Activated CD8-positive, alpha-beta T cell treated with anti-CD3 and anti-CD28 coated beads for 36 hours (primary cell): ENCODE data around the gene GNGT1. TPM values are rescaled to one million over a fixed set of nuclear protein-coding genes. Genes with fewer than 3 reads are reported as not detected.

Experiments
- ATAC-seq: fragments of 200-7000 bp; cut with Tn5 transposase; one replicate; pipeline ENCODE4 v1.10.0; 2021; ENCODE audit warnings: mild to moderate bottlenecking, moderate library complexity
- CTCF ChIA-PET: fragments of 350-600 bp; sonication (Branson Sonifier 250); formaldehyde crosslinking; loops from one replicate; lab custom pipeline; 2021; ENCODE audit warnings: antibody characterized with exemption; lab: Charles Lee
- POLR2A ChIA-PET: fragments of 350-600 bp; sonication (Branson Sonifier 250); formaldehyde crosslinking; loops from one replicate; lab custom pipeline; 2021; ENCODE audit warnings: antibody characterized with exemption; lab: Charles Lee
- DNase-seq: peaks from one replicate; pipeline ENCODE4 v3.0.0-alpha.2; 2020
- H3K27ac Mint-ChIP-seq: one replicate; pipeline ENCODE4 v1.8.0; 2021; ENCODE audit warnings: mild to moderate bottlenecking, mixed read lengths
- H3K27me3 Mint-ChIP-seq: one replicate; pipeline ENCODE4 v1.8.0; 2021; ENCODE audit warnings: mixed read lengths
- H3K36me3 Mint-ChIP-seq: one replicate; pipeline ENCODE4 v1.8.0; 2021; ENCODE audit warnings: low read depth, mixed read lengths
- H3K4me1 Mint-ChIP-seq: one replicate; pipeline ENCODE4 v1.8.0; 2021; ENCODE audit warnings: low read depth, mixed read lengths
- H3K4me3 Mint-ChIP-seq: one replicate; pipeline ENCODE4 v1.8.0; 2021; ENCODE audit warnings: mild to moderate bottlenecking, moderate library complexity, mixed read lengths
- H3K9me3 Mint-ChIP-seq: one replicate; pipeline ENCODE4 v1.8.0; 2021; ENCODE audit warnings: mixed read lengths
- CTCF ChIP-seq: fragments of 200-600 bp; IDR thresholded peaks from one replicate; pipeline ENCODE4 v1.8.0; 2022; ENCODE audit warnings: antibody characterized with exemption, mild to moderate bottlenecking
- intact Hi-C: fragments of 100-400 bp; cut with micrococcal nuclease; formaldehyde crosslinking; loops from one replicate; pipeline ENCODE4 v1.10.0; 2022
- total RNA-seq, 2 experiments: library from RNA; stranded (reverse); gene quantifications; one replicate each; pipeline ENCODE4 v1.2.3, GENCODE V29; 2021

The GNGT1 gene
- total RNA-seq, 2 experiments from 2014 or later, result not detected

- CTCF ChIA-PET, result no interaction called here
These were observed 39.5 kb upstream of the GNGT1 start for GRCh38 chr7:93866886-93867285.

GRCh38 chr7:93873998-93874574 is 32.3 kb upstream of the GNGT1 start:
- no peaks in the 10 kb centered on the region for H3K4me1 Mint-ChIP-seq
- ChIA-PET POLR2A (no interaction called here), CTCF (no interaction called here)
- ATAC-seq, result no peak
- H3K36me3 Mint-ChIP-seq, result no peaks in the 10 kb centered on the region
- H3K4me3 Mint-ChIP-seq, result no peak overlapping the region
- H3K27ac Mint-ChIP-seq, result no peak overlapping the region
- intact Hi-C loops, result no loop called here
- TF ChIP-seq CTCF, result no peak
- no peak for DNase-seq
- no peaks in the 10 kb centered on the region for H3K27me3 Mint-ChIP-seq
- H3K9me3 Mint-ChIP-seq, result peaks cover 5% of the 10 kb centered on the region

More at GRCh38 chr7:93866886-93867285, 39.5 kb upstream of the GNGT1 start:
- intact Hi-C loops, result no loop called here
- no peak for TF ChIP-seq CTCF
- Mint-ChIP-seq H3K4me3 (no peak overlapping the region), H3K4me1 (no peaks in the 10 kb centered on the region), H3K9me3 (no peaks in the 10 kb centered on the region), H3K27me3 (no peaks in the 10 kb centered on the region), H3K36me3 (no peaks in the 10 kb centered on the region), H3K27ac (no peak overlapping the region)
- DNase-seq, result no peak
- POLR2A ChIA-PET, result no interaction called here
- ATAC-seq, result no peak

- intact Hi-C loops, result no loop called here
- DNase-seq (no peak), ATAC-seq (no peak)
- H3K9me3 Mint-ChIP-seq, result peaks cover 10% of the 10 kb centered on the region
- no peaks in the 10 kb centered on the region for H3K4me1 Mint-ChIP-seq
- H3K36me3 Mint-ChIP-seq, result no peaks in the 10 kb centered on the region
- H3K27me3 Mint-ChIP-seq, result peaks cover 2% of the 10 kb centered on the region
- TF ChIP-seq CTCF, result no peak
- H3K27ac Mint-ChIP-seq, result no peak overlapping the region
- POLR2A ChIA-PET, result no interaction called here
- H3K4me3 Mint-ChIP-seq, result no peak overlapping the region
- CTCF ChIA-PET, result no interaction called here
These were observed 28.6 kb upstream of the GNGT1 start for GRCh38 chr7:93877742-93878141.

GRCh38 chr7:93879356-93879755 is 27.0 kb upstream of the GNGT1 start:
- Mint-ChIP-seq H3K27ac (no peak overlapping the region), H3K27me3 (peaks cover 2% of the 10 kb centered on the region), H3K9me3 (peaks cover 7% of the 10 kb centered on the region), H3K36me3 (no peaks in the 10 kb centered on the region), H3K4me3 (no peak overlapping the region), H3K4me1 (no peaks in the 10 kb centered on the region)
- CTCF ChIA-PET, result no interaction called here
- intact Hi-C loops, result no loop called here
- ATAC-seq, result no peak
- DNase-seq, result no peak
- POLR2A ChIA-PET, result no interaction called here
- TF ChIP-seq CTCF, result no peak

- intact Hi-C loops, result loop anchor here (10.0 kb wide), 1 partner anchor 62 kb away; no protein-coding TSS in a partner anchor
- ChIA-PET POLR2A (no interaction called here), CTCF (interaction anchor here (1.1 kb wide), 1 partner anchor 207 kb away, joined by 3 read pairs; no protein-coding TSS in a partner anchor)
- DNase-seq (no peak), ATAC-seq (no peak)
- TF ChIP-seq CTCF, result no peak
- peaks cover 5% of the 10 kb centered on the region for H3K9me3 Mint-ChIP-seq
- no peaks in the 10 kb centered on the region for H3K36me3 Mint-ChIP-seq
- H3K4me1 Mint-ChIP-seq, result no peaks in the 10 kb centered on the region
- H3K27me3 Mint-ChIP-seq, result peaks cover 4% of the 10 kb centered on the region
- H3K4me3 Mint-ChIP-seq, result no peak overlapping the region
- H3K27ac Mint-ChIP-seq, result no peak overlapping the region
These were observed 23.9 kb upstream of the GNGT1 start for GRCh38 chr7:93882468-93882867.
